HEK293T (cell line): ENCODE data around the gene NSMCE4A.

Source experiments
- ARNT ChIP-seq: fragments of 450-650 bp; IDR thresholded peaks from 2 replicates; pipeline ENCODE4 v1.6.1; 2017; ENCODE audit warnings: mild to moderate bottlenecking
- BHLHE40 ChIP-seq: fragments of 450-650 bp; IDR thresholded peaks from 2 replicates; pipeline ENCODE4 v1.6.1; 2016; ENCODE audit warnings: mild to moderate bottlenecking, moderate library complexity, borderline replicate concordance
- ELF4 ChIP-seq: fragments of 450-650 bp; IDR thresholded peaks from 2 replicates; pipeline ENCODE4 v1.6.1; 2017; ENCODE audit warnings: antibody characterized with exemption
- FOXK2 ChIP-seq: fragments of 450-650 bp; IDR thresholded peaks from 2 replicates; pipeline ENCODE4 v1.6.1; 2016; ENCODE audit warnings: mild to moderate bottlenecking
- FOXM1 ChIP-seq: fragments of 450-650 bp; IDR thresholded peaks from 2 replicates; pipeline ENCODE4 v1.6.1; 2017; ENCODE audit warnings: mild to moderate bottlenecking, borderline replicate concordance
- L3MBTL2 ChIP-seq: fragments of 450-650 bp; conservative IDR thresholded peaks from 2 replicates; pipeline ENCODE4 v1.6.1; 2016; ENCODE audit warnings: mild to moderate bottlenecking
- LEF1 ChIP-seq: fragments of 450-650 bp; IDR thresholded peaks from 2 replicates; pipeline ENCODE4 v1.6.1; 2017; ENCODE audit warnings: mild to moderate bottlenecking, borderline replicate concordance
- NFRKB ChIP-seq: fragments of 450-650 bp; IDR thresholded peaks from 2 replicates; pipeline ENCODE4 v1.6.1; 2016; ENCODE audit warnings: mild to moderate bottlenecking, moderate library complexity
- SP1 ChIP-seq: fragments of 450-650 bp; IDR thresholded peaks from 2 replicates; pipeline ENCODE4 v1.6.1; 2017
- SUZ12 ChIP-seq: fragments of 450-650 bp; IDR thresholded peaks from 2 replicates; pipeline ENCODE4 v1.6.1; 2016; ENCODE audit warnings: mild to moderate bottlenecking
- TARDBP ChIP-seq: fragments of 450-650 bp; IDR thresholded peaks from 2 replicates; pipeline ENCODE4 v1.6.1; 2016
- ZNF384 ChIP-seq: fragments of 450-650 bp; IDR thresholded peaks from 2 replicates; pipeline ENCODE4 v1.6.1; 2016
- TF ChIP-seq, protein P1 (sequence below): fragments of 450-650 bp; IDR thresholded peaks from 2 replicates; pipeline ENCODE4 v1.6.1; 2016

DNA sequence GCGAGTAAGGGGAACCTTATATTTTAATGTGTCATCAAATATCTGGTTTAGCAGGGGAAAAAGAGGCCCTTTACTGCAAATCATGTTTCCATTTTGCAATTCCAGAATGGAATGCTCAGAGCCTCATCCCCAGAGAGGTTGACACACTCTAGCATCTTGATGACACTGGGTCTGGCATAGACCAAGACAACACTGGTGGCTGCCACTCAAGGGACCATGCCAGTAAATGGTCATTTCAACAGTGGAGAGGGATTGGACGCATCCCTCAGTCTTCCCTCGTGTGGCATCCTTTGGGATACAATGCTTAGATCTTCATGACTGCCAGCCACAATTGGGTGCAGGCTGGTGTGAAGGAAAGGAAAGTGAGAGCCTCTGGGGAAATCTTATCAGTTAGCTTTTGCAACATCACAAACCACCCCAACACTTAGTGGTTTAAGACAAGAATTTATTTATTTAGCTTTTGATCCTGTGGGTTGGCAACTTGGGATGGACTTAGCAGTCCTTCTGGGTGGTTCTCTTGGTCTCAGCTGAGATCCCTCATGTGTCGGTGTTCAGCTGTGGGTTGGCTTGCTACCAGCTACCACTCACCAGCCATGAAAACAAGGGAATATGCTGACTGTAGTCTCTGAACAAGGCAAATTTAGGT, 35.5 kb upstream of the NSMCE4A start:
- TF ChIP-seq LEF1 (no peak), NFRKB (no peak), TARDBP (no peak), BHLHE40 (no peak), FOXM1 (no peak), SP1 (no peak), ELF4 (no peak), ARNT (no peak), L3MBTL2 (no peak), FOXK2 (no peak), ZNF384 (no peak), SUZ12 (no peak)
- TF ChIP-seq, protein P1, sequence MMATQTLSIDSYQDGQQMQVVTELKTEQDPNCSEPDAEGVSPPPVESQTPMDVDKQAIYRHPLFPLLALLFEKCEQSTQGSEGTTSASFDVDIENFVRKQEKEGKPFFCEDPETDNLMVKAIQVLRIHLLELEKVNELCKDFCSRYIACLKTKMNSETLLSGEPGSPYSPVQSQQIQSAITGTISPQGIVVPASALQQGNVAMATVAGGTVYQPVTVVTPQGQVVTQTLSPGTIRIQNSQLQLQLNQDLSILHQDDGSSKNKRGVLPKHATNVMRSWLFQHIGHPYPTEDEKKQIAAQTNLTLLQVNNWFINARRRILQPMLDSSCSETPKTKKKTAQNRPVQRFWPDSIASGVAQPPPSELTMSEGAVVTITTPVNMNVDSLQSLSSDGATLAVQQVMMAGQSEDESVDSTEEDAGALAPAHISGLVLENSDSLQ: no peak
